Measurements from ENCODE around the gene TNFRSF13B.
A peak's percentile ranks its signal among the peaks of the same experiment; 100 is the strongest.

GRCh38 chr17:17001874-17002520, 30.1 kb upstream of the TNFRSF13B start:
- TF ChIP-seq CTCF (IDR thresholded peaks at IDR 0.05) (peak; percentile 98), ZFX (IDR thresholded peaks at IDR 0.05; ENCODE audit: borderline replicate concordance) (no peak)

Measured in 22Rv1 (cell line).